HG03175 (cell line): ENCODE measurements around the gene ARMC9.

Experiments
- ATAC-seq: cut with Tn5 transposase; IDR thresholded peaks from one replicate; pipeline ENCODE4 v1.9.1; 2021; ENCODE audit warnings: mild to moderate bottlenecking, moderate library complexity; ENCODE audit not compliant: unreplicated experiment

ARMC9 gene

GRCh38 chr2:231305221-231305620 lies 106.8 kb downstream of the ARMC9 start:
- no peak for ATAC-seq

GRCh38 chr2:231306791-231307393 lies 108.5 kb downstream of the ARMC9 start:
- no peak for ATAC-seq

- ATAC-seq = no peak
These were observed 109.8 kb downstream of the ARMC9 start for GRCh38 chr2:231308219-231308618.

GRCh38 chr2:231308631-231309428 lies 110.4 kb downstream of the ARMC9 start:
- ATAC-seq = no peak

GRCh38 chr2:231312066-231312465 lies 113.6 kb downstream of the ARMC9 start:
- ATAC-seq = no peak

GRCh38 chr2:231315896-231316295 lies 117.5 kb downstream of the ARMC9 start:
- ATAC-seq = peak; percentile 56

- no peak for ATAC-seq
These were observed 119.1 kb downstream of the ARMC9 start for GRCh38 chr2:231317579-231317978.

- ATAC-seq = no peak
These were observed 120.0 kb downstream of the ARMC9 start for GRCh38 chr2:231318436-231318835.

- no peak for ATAC-seq
These were observed 120.5 kb downstream of the ARMC9 start for GRCh38 chr2:231318954-231319353.

- no peak for ATAC-seq
These were observed 121.4 kb downstream of the ARMC9 start for GRCh38 chr2:231319867-231320266.

- ATAC-seq = no peak
These were observed 122.6 kb downstream of the ARMC9 start for GRCh38 chr2:231321021-231321420.

- no peak for ATAC-seq
These were observed 123.3 kb downstream of the ARMC9 start for GRCh38 chr2:231321556-231322334.

- ATAC-seq = no peak
These were observed 124.9 kb downstream of the ARMC9 start for GRCh38 chr2:231323316-231323715.

- no peak for ATAC-seq
These were observed 127.4 kb downstream of the ARMC9 start for GRCh38 chr2:231325826-231326225.

GRCh38 chr2:231326404-231326803 lies 128.0 kb downstream of the ARMC9 start:
- ATAC-seq = no peak

GRCh38 chr2:231330311-231330710 lies 131.9 kb downstream of the ARMC9 start:
- ATAC-seq = no peak

- ATAC-seq = no peak
These were observed 133.1 kb downstream of the ARMC9 start for GRCh38 chr2:231331533-231331932.

- ATAC-seq = no peak
These were observed 134.0 kb downstream of the ARMC9 start for GRCh38 chr2:231332388-231332787.

- no peak for ATAC-seq
These were observed 134.6 kb downstream of the ARMC9 start for GRCh38 chr2:231332872-231333500.

- ATAC-seq = no peak
These were observed 135.9 kb downstream of the ARMC9 start for GRCh38 chr2:231334179-231334930.

- ATAC-seq = no peak
These were observed 136.6 kb downstream of the ARMC9 start for GRCh38 chr2:231334981-231335380.
